ENCODE data around the gene DUSP2. TPM values are rescaled to one million over a fixed set of nuclear protein-coding genes. Genes with fewer than 3 reads are reported as not detected.

Gene DUSP2
- total and polyA plus RNA-seq, 10 of the 15 experiments (the other 5 are each of a cell fraction or from before 2014, with no cell fraction given) = 9.7 to 212 (median 57.2) TPM

Other genes starting within 250 kb of the DUSP2 start
Only the 7 nearest of the 10 such genes appear.
- 23.6 and 29.5 TPM in 2 replicates for gene ANKRD36C, start 153.6 kb downstream of the DUSP2 start, total RNA-seq (2014; rRNA removed)
- gene ANKRD36C, start 153.6 kb downstream of the DUSP2 start, total RNA-seq (2014; rRNA removed; fragmentation: Illumina TruSeq; extraction: Trizol) = 39.8 and 43.3 TPM in 2 replicates
- gene ANKRD36C, start 153.6 kb downstream of the DUSP2 start, total RNA-seq (2021) = 24.1 and 26.2 TPM in 2 replicates
- 12.5 and 14.7 TPM in 2 replicates for gene ANKRD36C, start 153.6 kb downstream of the DUSP2 start, polyA plus RNA-seq (2011; rRNA removed)
- 12.6 and 12.9 TPM in 2 replicates for gene ANKRD36C, start 153.6 kb downstream of the DUSP2 start, polyA plus RNA-seq (2014; fragmentation: Illumina TruSeq; extraction: Trizol)
- 10 to 100 TPM in 1 of 2 experiments, 1 to 10 TPM in 1; 3.2 to 15.3 TPM for gene ANKRD36C, start 153.6 kb downstream of the DUSP2 start, polyA plus RNA-seq (2014; fragmentation: Nextera tagmentation; extraction: Ambion mirVana)
- 7.5 and 7.6 TPM in 2 replicates for gene ANKRD36C, start 153.6 kb downstream of the DUSP2 start, polyA plus RNA-seq (2014; rRNA removed)
- gene ANKRD36C, start 153.6 kb downstream of the DUSP2 start, polyA plus RNA-seq (2016; fragmentation: Nextera tagmentation; extraction: Ambion mirVana) = 10 to 100 TPM; 24.7 to 29.0 TPM
- not detected in 2 replicates for gene GPAT2, start 110.5 kb downstream of the DUSP2 start, total RNA-seq (2014; rRNA removed)
- not detected in 2 replicates for gene GPAT2, start 110.5 kb downstream of the DUSP2 start, total RNA-seq (2014; rRNA removed; fragmentation: Illumina TruSeq; extraction: Trizol)
- not detected in 2 replicates for gene GPAT2, start 110.5 kb downstream of the DUSP2 start, total RNA-seq (2021)
- gene GPAT2, start 110.5 kb downstream of the DUSP2 start, polyA plus RNA-seq (2011; rRNA removed) = not detected in 2 replicates
- gene GPAT2, start 110.5 kb downstream of the DUSP2 start, polyA plus RNA-seq (2014; fragmentation: Illumina TruSeq; extraction: Trizol) = not detected in 2 replicates
- gene GPAT2, start 110.5 kb downstream of the DUSP2 start, polyA plus RNA-seq (2014; fragmentation: Nextera tagmentation; extraction: Ambion mirVana) = not detected
- gene GPAT2, start 110.5 kb downstream of the DUSP2 start, polyA plus RNA-seq (2014; rRNA removed) = not detected in 2 replicates
- under 1 TPM; 0.04 to 0.05 TPM for gene GPAT2, start 110.5 kb downstream of the DUSP2 start, polyA plus RNA-seq (2016; fragmentation: Nextera tagmentation; extraction: Ambion mirVana)
- 0.05 TPM in 1 of 2 replicates, not detected in the other for gene ADRA2B, start 28.9 kb downstream of the DUSP2 start, total RNA-seq (2014; rRNA removed)
- gene ADRA2B, start 28.9 kb downstream of the DUSP2 start, total RNA-seq (2014; rRNA removed; fragmentation: Illumina TruSeq; extraction: Trizol) = 0.05 TPM in 1 of 2 replicates, not detected in the other
- 0.10 TPM in 1 of 2 replicates, not detected in the other for gene ADRA2B, start 28.9 kb downstream of the DUSP2 start, total RNA-seq (2021)
- not detected in 2 replicates for gene ADRA2B, start 28.9 kb downstream of the DUSP2 start, polyA plus RNA-seq (2011; rRNA removed)
- 0.01 TPM in 1 of 2 replicates, not detected in the other for gene ADRA2B, start 28.9 kb downstream of the DUSP2 start, polyA plus RNA-seq (2014; fragmentation: Illumina TruSeq; extraction: Trizol)
- under 1 TPM in 1 of 2 experiments, not detected in 1; 0.03 TPM for gene ADRA2B, start 28.9 kb downstream of the DUSP2 start, polyA plus RNA-seq (2014; fragmentation: Nextera tagmentation; extraction: Ambion mirVana)
- 0.05 and 0.09 TPM in 2 replicates for gene ADRA2B, start 28.9 kb downstream of the DUSP2 start, polyA plus RNA-seq (2014; rRNA removed)
- not detected for gene ADRA2B, start 28.9 kb downstream of the DUSP2 start, polyA plus RNA-seq (2016; fragmentation: Nextera tagmentation; extraction: Ambion mirVana)
- 0.27 and 0.40 TPM in 2 replicates for gene ASTL, start 6.9 kb downstream of the DUSP2 start, total RNA-seq (2014; rRNA removed)
- 0.54 TPM in 1 of 2 replicates, not detected in the other for gene ASTL, start 6.9 kb downstream of the DUSP2 start, total RNA-seq (2014; rRNA removed; fragmentation: Illumina TruSeq; extraction: Trizol)
- 0.43 and 1.0 TPM in 2 replicates for gene ASTL, start 6.9 kb downstream of the DUSP2 start, total RNA-seq (2021)
- 0.10 and 0.37 TPM in 2 replicates for gene ASTL, start 6.9 kb downstream of the DUSP2 start, polyA plus RNA-seq (2011; rRNA removed)
- 0.24 TPM in 1 of 2 replicates, not detected in the other for gene ASTL, start 6.9 kb downstream of the DUSP2 start, polyA plus RNA-seq (2014; fragmentation: Illumina TruSeq; extraction: Trizol)
- gene ASTL, start 6.9 kb downstream of the DUSP2 start, polyA plus RNA-seq (2014; fragmentation: Nextera tagmentation; extraction: Ambion mirVana) = not detected
- 0.18 and 0.37 TPM in 2 replicates for gene ASTL, start 6.9 kb downstream of the DUSP2 start, polyA plus RNA-seq (2014; rRNA removed)
- not detected for gene ASTL, start 6.9 kb downstream of the DUSP2 start, polyA plus RNA-seq (2016; fragmentation: Nextera tagmentation; extraction: Ambion mirVana)
- 215 and 229 TPM in 2 replicates for gene STARD7, start 63.4 kb upstream of the DUSP2 start, total RNA-seq (2014; rRNA removed)
- gene STARD7, start 63.4 kb upstream of the DUSP2 start, total RNA-seq (2014; rRNA removed; fragmentation: Illumina TruSeq; extraction: Trizol) = 148 and 153 TPM in 2 replicates
- gene STARD7, start 63.4 kb upstream of the DUSP2 start, total RNA-seq (2021) = 194 and 200 TPM in 2 replicates
- 139 and 142 TPM in 2 replicates for gene STARD7, start 63.4 kb upstream of the DUSP2 start, polyA plus RNA-seq (2011; rRNA removed)
- 154 and 182 TPM in 2 replicates for gene STARD7, start 63.4 kb upstream of the DUSP2 start, polyA plus RNA-seq (2014; fragmentation: Illumina TruSeq; extraction: Trizol)
- 100 to 1,000 TPM in 1 of 2 experiments, 10 to 100 TPM in 1; 85.4 to 114 TPM for gene STARD7, start 63.4 kb upstream of the DUSP2 start, polyA plus RNA-seq (2014; fragmentation: Nextera tagmentation; extraction: Ambion mirVana)
- 120 and 123 TPM in 2 replicates for gene STARD7, start 63.4 kb upstream of the DUSP2 start, polyA plus RNA-seq (2014; rRNA removed)
- 100 to 1,000 TPM; 225 to 237 TPM for gene STARD7, start 63.4 kb upstream of the DUSP2 start, polyA plus RNA-seq (2016; fragmentation: Nextera tagmentation; extraction: Ambion mirVana)
- 11.2 and 15.3 TPM in 2 replicates for gene TMEM127, start 120.6 kb upstream of the DUSP2 start, total RNA-seq (2014; rRNA removed)
- 8.2 and 8.9 TPM in 2 replicates for gene TMEM127, start 120.6 kb upstream of the DUSP2 start, total RNA-seq (2014; rRNA removed; fragmentation: Illumina TruSeq; extraction: Trizol)
- 25.6 and 27.2 TPM in 2 replicates for gene TMEM127, start 120.6 kb upstream of the DUSP2 start, total RNA-seq (2021)
- 11.6 and 24.9 TPM in 2 replicates for gene TMEM127, start 120.6 kb upstream of the DUSP2 start, polyA plus RNA-seq (2011; rRNA removed)
- 10.5 and 19.9 TPM in 2 replicates for gene TMEM127, start 120.6 kb upstream of the DUSP2 start, polyA plus RNA-seq (2014; fragmentation: Illumina TruSeq; extraction: Trizol)
- 1 to 10 TPM; 2.6 to 3.0 TPM for gene TMEM127, start 120.6 kb upstream of the DUSP2 start, polyA plus RNA-seq (2014; fragmentation: Nextera tagmentation; extraction: Ambion mirVana)
- 18.4 and 22.3 TPM in 2 replicates for gene TMEM127, start 120.6 kb upstream of the DUSP2 start, polyA plus RNA-seq (2014; rRNA removed)
- gene TMEM127, start 120.6 kb upstream of the DUSP2 start, polyA plus RNA-seq (2016; fragmentation: Nextera tagmentation; extraction: Ambion mirVana) = 10 to 100 TPM; 17.0 to 18.4 TPM
- gene CIAO1, start 120.8 kb upstream of the DUSP2 start, total RNA-seq (2014; rRNA removed) = 74.7 and 89.4 TPM in 2 replicates
- gene CIAO1, start 120.8 kb upstream of the DUSP2 start, total RNA-seq (2014; rRNA removed; fragmentation: Illumina TruSeq; extraction: Trizol) = 48.0 and 49.7 TPM in 2 replicates
- gene CIAO1, start 120.8 kb upstream of the DUSP2 start, total RNA-seq (2021) = 51.1 and 57.5 TPM in 2 replicates
- gene CIAO1, start 120.8 kb upstream of the DUSP2 start, polyA plus RNA-seq (2011; rRNA removed) = 61.3 and 75.4 TPM in 2 replicates
- 50.2 and 55.8 TPM in 2 replicates for gene CIAO1, start 120.8 kb upstream of the DUSP2 start, polyA plus RNA-seq (2014; fragmentation: Illumina TruSeq; extraction: Trizol)
- gene CIAO1, start 120.8 kb upstream of the DUSP2 start, polyA plus RNA-seq (2014; fragmentation: Nextera tagmentation; extraction: Ambion mirVana) = 10 to 100 TPM in 1 of 2 experiments, 1 to 10 TPM in 1; 8.3 to 15.6 TPM
- gene CIAO1, start 120.8 kb upstream of the DUSP2 start, polyA plus RNA-seq (2014; rRNA removed) = 89.3 and 92.5 TPM in 2 replicates
- gene CIAO1, start 120.8 kb upstream of the DUSP2 start, polyA plus RNA-seq (2016; fragmentation: Nextera tagmentation; extraction: Ambion mirVana) = 10 to 100 TPM; 69.4 to 73.1 TPM

Measured in GM12878 (cell line).